AG09319 (cell line): ENCODE data around the gene COL23A1.

Source experiments
- DNase-seq: peaks from one replicate; pipeline ENCODE4 v3.0.0-alpha.2; 2010; ENCODE audit warnings: low read depth; ENCODE audit errors: extremely low read depth
- TF ChIP-seq, protein P1 (sequence below): IDR thresholded peaks from 2 replicates; pipeline ENCODE4 v1.5.1; 2011; ENCODE audit warnings: low read depth, mild to moderate bottlenecking, inconsistent platforms, low read length, moderate library complexity

COL23A1 gene

DNA sequence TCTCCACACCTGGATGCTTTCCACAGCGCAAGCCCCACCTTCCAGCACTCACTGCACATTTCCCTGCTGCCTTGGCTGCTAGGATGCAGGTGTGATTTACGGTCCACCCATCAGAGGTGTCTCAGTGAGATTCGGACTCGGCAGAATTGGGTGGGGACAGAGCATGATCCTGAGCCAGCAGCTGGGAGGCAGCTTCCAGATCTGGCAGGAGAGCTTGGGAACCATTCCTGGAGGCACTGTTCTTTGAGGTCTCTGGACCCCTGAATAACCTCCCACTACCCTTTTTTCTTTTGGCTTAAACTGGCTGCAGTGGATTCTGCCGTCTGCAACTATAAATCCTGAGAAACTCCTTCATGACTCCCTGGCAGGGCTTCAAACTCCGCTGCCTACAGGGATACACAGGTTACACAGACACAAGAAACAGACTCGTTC is 258.0 kb downstream of the COL23A1 start:
- TF ChIP-seq, protein P1, sequence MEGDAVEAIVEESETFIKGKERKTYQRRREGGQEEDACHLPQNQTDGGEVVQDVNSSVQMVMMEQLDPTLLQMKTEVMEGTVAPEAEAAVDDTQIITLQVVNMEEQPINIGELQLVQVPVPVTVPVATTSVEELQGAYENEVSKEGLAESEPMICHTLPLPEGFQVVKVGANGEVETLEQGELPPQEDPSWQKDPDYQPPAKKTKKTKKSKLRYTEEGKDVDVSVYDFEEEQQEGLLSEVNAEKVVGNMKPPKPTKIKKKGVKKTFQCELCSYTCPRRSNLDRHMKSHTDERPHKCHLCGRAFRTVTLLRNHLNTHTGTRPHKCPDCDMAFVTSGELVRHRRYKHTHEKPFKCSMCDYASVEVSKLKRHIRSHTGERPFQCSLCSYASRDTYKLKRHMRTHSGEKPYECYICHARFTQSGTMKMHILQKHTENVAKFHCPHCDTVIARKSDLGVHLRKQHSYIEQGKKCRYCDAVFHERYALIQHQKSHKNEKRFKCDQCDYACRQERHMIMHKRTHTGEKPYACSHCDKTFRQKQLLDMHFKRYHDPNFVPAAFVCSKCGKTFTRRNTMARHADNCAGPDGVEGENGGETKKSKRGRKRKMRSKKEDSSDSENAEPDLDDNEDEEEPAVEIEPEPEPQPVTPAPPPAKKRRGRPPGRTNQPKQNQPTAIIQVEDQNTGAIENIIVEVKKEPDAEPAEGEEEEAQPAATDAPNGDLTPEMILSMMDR = no peak
- DNase-seq = no peak

DNA sequence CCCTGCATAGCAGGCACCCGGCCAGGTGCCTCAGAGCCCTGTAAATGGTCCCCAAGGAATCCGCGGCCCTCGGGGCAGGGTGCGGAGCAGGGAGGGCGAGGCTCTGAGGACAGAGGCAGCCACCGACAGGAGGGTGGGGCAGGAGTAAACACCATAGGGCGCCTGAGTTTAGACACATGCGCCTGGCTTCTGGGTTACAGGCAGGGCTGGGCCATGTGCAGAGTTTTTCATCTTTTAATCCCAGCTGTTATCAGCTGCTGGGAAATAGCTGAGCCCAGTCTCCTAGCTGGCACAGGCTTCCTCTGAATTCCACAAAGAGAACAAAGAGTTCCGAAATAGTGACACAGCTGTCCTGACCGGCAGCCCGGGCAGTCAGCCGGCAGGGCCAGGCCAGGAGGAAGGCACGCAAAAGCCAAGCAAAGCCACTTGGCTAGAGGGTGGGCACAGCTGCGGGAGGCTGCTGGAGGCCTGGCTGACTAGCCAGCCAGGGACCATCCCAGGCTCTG is 258.6 kb downstream of the COL23A1 start:
- no peak for DNase-seq
- TF ChIP-seq, protein P1 = no peak

DNA sequence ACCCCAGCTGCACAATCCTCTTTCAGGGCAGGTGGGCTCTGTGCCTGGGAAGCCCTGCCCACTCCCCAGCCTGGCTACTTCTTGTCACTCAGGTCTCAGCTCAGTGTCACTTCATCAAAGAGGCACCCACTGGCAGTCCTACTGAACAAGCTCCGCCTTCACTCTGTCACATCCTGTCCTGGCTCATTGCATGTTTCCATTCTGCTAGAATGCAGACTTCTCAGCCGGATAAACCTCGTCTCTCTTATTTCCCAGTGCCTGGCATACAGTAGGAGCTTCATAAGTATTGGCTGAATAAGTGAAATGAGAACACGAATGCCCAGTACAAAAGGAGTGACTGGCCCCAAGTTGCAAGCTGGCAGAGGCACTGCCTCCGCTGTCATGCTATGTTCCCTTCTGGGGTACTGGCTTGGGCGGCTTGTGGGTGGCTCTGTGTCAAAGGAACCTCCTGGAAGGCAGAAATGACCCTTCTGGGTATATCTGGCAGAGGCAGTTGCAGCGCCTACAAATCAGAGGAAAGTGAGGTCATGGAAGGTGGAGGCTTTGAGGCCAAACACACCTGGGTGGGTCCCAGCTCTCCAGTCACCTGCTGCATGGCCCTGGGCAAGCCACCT is 259.3 kb downstream of the COL23A1 start:
- DNase-seq = no peak
- TF ChIP-seq, protein P1 = no peak

DNA sequence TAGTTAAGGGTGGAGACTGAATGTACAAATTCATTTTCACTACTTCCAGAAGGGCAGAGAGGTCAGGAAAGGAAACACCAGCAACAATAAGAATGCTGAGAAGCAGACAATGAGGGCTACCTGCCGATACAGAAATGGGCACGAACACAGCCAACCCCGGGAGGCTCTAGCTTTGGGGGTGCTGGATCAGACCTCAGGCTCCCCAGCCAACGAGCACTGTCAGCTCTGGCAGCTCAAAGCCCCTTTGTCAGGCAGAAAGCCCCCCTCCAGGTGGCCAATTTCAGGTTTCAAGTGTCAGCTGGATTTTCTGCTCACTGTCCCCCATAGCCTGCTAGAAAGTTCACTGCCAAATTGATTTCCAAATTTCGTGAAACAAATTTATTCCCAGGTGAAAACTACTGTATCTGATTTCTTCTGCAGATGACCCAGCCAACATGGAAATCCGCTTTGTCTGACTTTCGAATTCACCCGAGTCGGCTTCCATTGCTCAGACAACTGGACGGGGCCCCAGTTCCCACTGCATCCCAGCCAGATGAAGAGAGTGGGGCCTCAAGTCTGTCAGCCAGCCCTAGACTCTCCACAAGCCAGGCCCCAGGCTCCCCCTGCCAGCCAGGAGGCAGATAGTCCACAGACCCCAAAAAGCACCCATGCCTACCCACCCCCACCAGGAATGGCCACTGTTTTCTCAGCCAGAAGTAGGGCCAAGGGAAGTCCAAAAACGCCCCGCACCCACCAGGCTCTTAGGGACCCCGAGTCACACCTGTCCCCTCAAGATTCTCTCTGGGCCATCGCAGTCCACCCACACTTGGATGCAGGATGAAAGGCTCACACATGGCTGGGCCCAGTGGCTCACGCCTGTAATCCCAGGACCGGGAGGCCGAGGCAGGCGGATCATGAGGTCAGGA is 261.1 kb downstream of the COL23A1 start:
- no peak for DNase-seq
- TF ChIP-seq, protein P1 = no peak

DNA sequence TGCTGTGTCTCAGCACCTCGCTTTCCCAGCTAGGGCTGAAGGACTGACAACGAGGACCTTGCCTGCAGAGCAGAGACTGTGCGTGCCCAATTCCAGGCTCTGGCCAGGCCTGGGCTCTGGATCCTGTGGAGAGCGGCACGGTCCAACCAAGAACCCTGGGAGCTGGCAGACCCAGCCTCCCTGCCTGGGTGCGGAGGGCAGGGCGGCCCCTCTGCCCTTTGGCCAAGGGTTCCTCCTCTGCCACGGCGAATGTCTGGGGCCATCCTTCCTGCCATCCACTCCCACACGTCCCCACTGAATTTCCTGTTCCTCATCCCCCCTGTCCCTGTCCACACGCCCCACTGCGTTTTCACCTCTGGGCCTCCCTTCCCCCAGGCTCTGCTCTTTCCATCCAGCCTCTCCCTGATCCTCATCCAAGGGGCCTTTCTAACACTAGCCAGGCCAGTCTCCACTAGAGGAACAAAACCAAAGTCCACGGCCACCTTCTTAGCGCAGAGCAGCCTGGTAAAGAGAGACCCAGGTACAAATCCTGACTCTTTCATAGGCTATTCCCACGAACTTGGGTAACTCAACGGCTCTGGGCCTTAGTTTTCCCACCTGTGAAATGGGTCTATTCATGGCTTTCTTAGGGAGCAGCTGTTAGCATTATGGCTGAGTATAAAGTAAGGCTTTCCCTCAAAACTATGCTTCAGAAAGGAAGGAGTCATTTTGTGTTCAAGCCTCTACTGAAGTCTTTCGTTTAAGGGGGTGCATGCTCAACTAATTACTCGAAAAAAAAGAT is 262.1 kb downstream of the COL23A1 start:
- TF ChIP-seq, protein P1 = no peak
- DNase-seq = no peak

DNA sequence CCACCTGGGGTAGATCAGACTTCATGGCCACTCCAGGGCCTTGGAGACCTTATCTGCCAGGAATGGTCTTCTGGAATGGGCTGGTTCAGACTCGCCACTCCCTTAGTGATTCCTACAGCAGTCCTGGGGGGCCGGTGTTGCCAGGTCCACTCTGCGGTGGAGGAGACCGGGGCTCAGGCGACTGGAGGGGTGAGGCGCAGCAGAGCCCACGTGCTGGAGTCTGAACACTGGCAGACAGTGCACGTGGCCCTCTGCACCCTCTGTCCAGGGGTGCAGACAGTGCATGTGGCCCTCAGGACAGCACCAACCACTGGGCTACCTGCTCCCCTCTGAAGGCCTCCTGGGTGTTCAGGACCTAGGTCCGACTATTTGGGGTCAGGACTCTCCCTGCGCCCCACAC is 262.7 kb downstream of the COL23A1 start:
- TF ChIP-seq, protein P1 = no peak
- no peak for DNase-seq
